Ascending aorta (tissue), 2 donors: Measurements from ENCODE around the gene TTC7B. TPM values are rescaled to one million over a fixed set of nuclear protein-coding genes. Genes with fewer than 3 reads are reported as not detected.
A peak's percentile ranks its signal among the peaks of the same experiment; 100 is the strongest.

Source experiments
- DNase-seq, 2 donors: peaks; one replicate each; pipeline ENCODE4 v3.0.0-alpha.2; 2019; ENCODE audit warnings: low spot score in 2 of 2
- H3K27ac ChIP-seq, 2 donors: fragments of 200-600 bp; sonication (generic); one replicate each; pipeline ENCODE4 v1.5.1; 2016 to 2017; ENCODE audit warnings: mild to moderate bottlenecking in 1 of 2
- H3K27me3 ChIP-seq: fragments of 200-600 bp; sonication (generic); one replicate; pipeline ENCODE4 v1.5.1; 2017
- H3K36me3 ChIP-seq, 2 donors: fragments of 200-600 bp; sonication (generic); one replicate each; pipeline ENCODE4 v1.5.1; 2016
- H3K4me1 ChIP-seq, 2 donors: fragments of 200-600 bp; sonication (generic); one replicate each; pipeline ENCODE4 v1.5.1; 2016 to 2017; ENCODE audit warnings: mild to moderate bottlenecking in 1 of 2
- H3K4me3 ChIP-seq, 2 donors: fragments of 200-600 bp; sonication (generic); one replicate each; pipeline ENCODE4 v1.5.1; 2016 to 2017; ENCODE audit warnings: mild to moderate bottlenecking in 1 of 2
- H3K9me3 ChIP-seq, 2 donors: fragments of 200-600 bp; sonication (generic); one replicate each; pipeline ENCODE4 v1.5.1; 2016
- CTCF ChIP-seq, 3 experiments: fragments of 200-600 bp in 2 of 3; fragments of 450-650 bp in 1 of 3; sonication (generic) in 2 of 3; IDR thresholded peaks; one replicate each; pipeline ENCODE4 v1.5.1; 2016 to 2019; ENCODE audit warnings: antibody characterized with exemption in 3 of 3, mild to moderate bottlenecking in 1 of 3, moderate library complexity in 1 of 3
- intact Hi-C: fragments of 100-400 bp; cut with DNase I; formaldehyde crosslinking; loops from one replicate; pipeline ENCODE4 v1.15.1; 2023
- total RNA-seq: library from RNA; depleted of rRNA; stranded (reverse); fragments of >200 nt; gene quantifications from one replicate; pipeline ENCODE4 v1.1.0, GENCODE V29; 2016

TTC7B gene
- total RNA-seq, 1 donor from 2014 or later = 18.5 TPM

- DNase-seq = no peak
- H3K4me1 ChIP-seq = peaks cover 0 to 7% of the 10 kb centered on the region in 2 donors
Measured at GRCh38 chr14:90715495-90715894, 100.7 kb downstream of the TTC7B start.

GRCh38 chr14:90714811-90715210 is 101.4 kb downstream of the TTC7B start:
- H3K4me1 ChIP-seq = peaks cover 0 to 7% of the 10 kb centered on the region in 2 donors
- H3K9me3 ChIP-seq = no peaks in the 10 kb centered on the region
- TF ChIP-seq CTCF (IDR thresholded peaks at IDR 0.05) = no peak
- no peak for DNase-seq
- no peak overlapping the region for H3K4me3 ChIP-seq
- no peaks in the 10 kb centered on the region for H3K36me3 ChIP-seq
- H3K27ac ChIP-seq = peak overlapping the region in 1 of 2 donors; percentile 6
- H3K27me3 ChIP-seq = no peaks in the 10 kb centered on the region
- intact Hi-C loops = no loop called here

More at GRCh38 chr14:90715495-90715894, 100.7 kb downstream of the TTC7B start:
- TF ChIP-seq CTCF (IDR thresholded peaks at IDR 0.05) = no peak
- H3K9me3 ChIP-seq = no peaks in the 10 kb centered on the region
- no peaks in the 10 kb centered on the region for H3K36me3 ChIP-seq
- H3K27me3 ChIP-seq = no peaks in the 10 kb centered on the region
- no peak overlapping the region for H3K4me3 ChIP-seq
- peak overlapping the region in 1 of 2 donors; percentile 6 for H3K27ac ChIP-seq
- intact Hi-C loops = no loop called here

GRCh38 chr14:90704738-90705392 is 111.4 kb downstream of the TTC7B start:
- H3K27ac ChIP-seq = no peak overlapping the region
- H3K27me3 ChIP-seq = no peaks in the 10 kb centered on the region
- no peaks in the 10 kb centered on the region for H3K36me3 ChIP-seq
- intact Hi-C loops = no loop called here
- H3K4me1 ChIP-seq = no peaks in the 10 kb centered on the region
- no peaks in the 10 kb centered on the region for H3K9me3 ChIP-seq
- TF ChIP-seq CTCF (IDR thresholded peaks at IDR 0.05) = no peak
- no peak for DNase-seq
- no peak overlapping the region for H3K4me3 ChIP-seq

GRCh38 chr14:90703841-90704737 is 112.1 kb downstream of the TTC7B start:
- no peaks in the 10 kb centered on the region for H3K9me3 ChIP-seq
- no peaks in the 10 kb centered on the region for H3K36me3 ChIP-seq
- H3K27ac ChIP-seq = no peak overlapping the region
- DNase-seq = no peak
- no peak overlapping the region for H3K4me3 ChIP-seq
- H3K4me1 ChIP-seq = no peaks in the 10 kb centered on the region
- intact Hi-C loops = no loop called here
- TF ChIP-seq CTCF (IDR thresholded peaks at IDR 0.05) = no peak
- no peaks in the 10 kb centered on the region for H3K27me3 ChIP-seq

GRCh38 chr14:90700933-90701776 is 115.1 kb downstream of the TTC7B start:
- intact Hi-C loops = no loop called here
- H3K36me3 ChIP-seq = no peaks in the 10 kb centered on the region
- no peak for DNase-seq
- peaks cover 9 to 25% of the 10 kb centered on the region in 2 donors for H3K4me1 ChIP-seq
- no peak overlapping the region for H3K4me3 ChIP-seq
- H3K9me3 ChIP-seq = no peaks in the 10 kb centered on the region
- H3K27ac ChIP-seq = no peak overlapping the region
- no peaks in the 10 kb centered on the region for H3K27me3 ChIP-seq
- no peak for TF ChIP-seq CTCF (IDR thresholded peaks at IDR 0.05)
